HCT116 (cell line): ENCODE results near the gene ATP8B3. TPM values are rescaled to one million over a fixed set of nuclear protein-coding genes. Genes with fewer than 3 reads are reported as not detected.

Experiments
- ATAC-seq: fragments of 200-7000 bp; cut with Tn5 transposase; 2 replicates; pipeline ENCODE4 v1.9.1; 2020; ENCODE audit warnings: mild to moderate bottlenecking, moderate library complexity
- BruUV-seq: library from RNA; stranded (reverse); fragments of 400-500 nt; replicated peaks from 2 replicates; lab custom pipeline; 2021; lab: Mats Ljungman, UMichigan
- CTCF ChIA-PET: fragments of 300-600 bp; sonication (Branson Sonifier 250); formaldehyde crosslinking; loops from one replicate; lab custom pipeline; 2021; ENCODE audit warnings: antibody characterized with exemption; lab: Charles Lee
- POLR2A ChIA-PET: fragments of 300-600, 350-600 bp; sonication (Branson Sonifier 250); formaldehyde crosslinking; loops from one replicate; lab custom pipeline; 2021; ENCODE audit warnings: antibody characterized with exemption; lab: Charles Lee
- RAD21 ChIA-PET, 2 experiments: fragments of 300-600 bp; sonication (Branson Sonifier 250); formaldehyde crosslinking; loops; one replicate each; lab custom pipeline; 2023; ENCODE audit warnings: low total read pairs in 2 of 2; ENCODE audit not compliant: uncharacterized antibody in 2 of 2, unreplicated experiment in 2 of 2, low non-redundant PET in 1 of 2; lab: Charles Lee
- DNase-seq: peaks from one replicate; pipeline ENCODE4 v3.0.0-alpha.2; 2010; ENCODE audit warnings: low read depth, low spot score
- H2AFZ ChIP-seq: fragments of 200-600 bp; shearing (Covaris generic), sonication (generic); 2 replicates; pipeline ENCODE4 v1.6.1; 2017; ENCODE audit warnings: low read depth, mixed run types, mixed read lengths, antibody characterized with exemption, low read length; ENCODE audit not compliant: poor library complexity, severe bottlenecking
- H3K27ac ChIP-seq: 2 replicates; pipeline ENCODE4 v1.5.1; 2012; ENCODE audit warnings: low read depth, low read length
- H3K27me3 ChIP-seq: fragments of 200-600 bp; sonication (generic); 2 replicates; pipeline ENCODE4 v1.6.1; 2016; ENCODE audit warnings: mixed run types, low read length, mixed read lengths; ENCODE audit not compliant: insufficient read depth
- H3K36me3 ChIP-seq, 2 experiments: fragments of 200-500 bp in 1 of 2; fragments of 200-600 bp in 1 of 2; sonication (Bioruptor generic) in 1 of 2; sonication (generic) in 1 of 2; 2 replicates each; pipeline versions ENCODE4 v1.5.1 to v1.6.1; 2014 to 2016; ENCODE audit warnings: low read length in 2 of 2, inconsistent platforms in 1 of 2, mixed read lengths in 1 of 2, mixed run types in 1 of 2; ENCODE audit not compliant: insufficient read depth in 2 of 2, control insufficient read depth in 1 of 2
- H3K4me1 ChIP-seq, 2 experiments: fragments of 200-600 bp in 1 of 2; sonication (generic) in 1 of 2; 2 replicates each; pipeline versions ENCODE4 v1.5.1 to v1.6.1; 2012 to 2017; ENCODE audit warnings: low read length in 2 of 2, inconsistent platforms in 1 of 2, mild to moderate bottlenecking in 1 of 2, mixed read lengths in 1 of 2, mixed run types in 1 of 2, moderate library complexity in 1 of 2; ENCODE audit not compliant: insufficient read depth in 2 of 2, control insufficient read depth in 1 of 2
- H3K4me2 ChIP-seq: fragments of 200-600 bp; sonication (generic); 2 replicates; pipeline ENCODE4 v1.6.1; 2017; ENCODE audit warnings: mixed run types, low read length, mixed read lengths
- H3K4me3 ChIP-seq, 2 experiments: fragments of 200-600 bp in 1 of 2; sonication (generic) in 1 of 2; replicated peaks in 1 of 2; 2 replicates each; pipeline ENCODE4 v1.5.1; 2011 to 2016; ENCODE audit warnings: low read length in 2 of 2, control low read depth in 1 of 2, low read depth in 1 of 2, mild to moderate bottlenecking in 1 of 2, mixed read lengths in 1 of 2, mixed run types in 1 of 2
- H3K79me2 ChIP-seq: fragments of 200-600 bp; sonication (generic); 2 replicates; pipeline ENCODE4 v1.6.1; 2017; ENCODE audit warnings: mild to moderate bottlenecking, mixed run types, low read length, moderate library complexity, mixed read lengths; ENCODE audit not compliant: insufficient read depth
- H3K9ac ChIP-seq: fragments of 200-600 bp; sonication (generic); 2 replicates; pipeline ENCODE4 v1.6.1; 2016; ENCODE audit warnings: low read length, mixed read lengths
- H3K9me2 ChIP-seq: fragments of 200-600 bp; sonication (generic), shearing (Covaris generic); 2 replicates; pipeline ENCODE4 v1.6.1; 2017; ENCODE audit warnings: mixed run types, mild to moderate bottlenecking, moderate library complexity; ENCODE audit not compliant: insufficient read depth
- H3K9me3 ChIP-seq, 2 experiments: fragments of 200-500 bp in 1 of 2; fragments of 200-600 bp in 1 of 2; sonication (Bioruptor generic) in 1 of 2; sonication (generic) in 1 of 2; 2 replicates each; pipeline ENCODE4 v1.6.1; 2014 to 2017; ENCODE audit warnings: low read length in 2 of 2, mixed read lengths in 2 of 2, inconsistent platforms in 1 of 2, low read depth in 1 of 2, mild to moderate bottlenecking in 1 of 2, mixed run types in 1 of 2, moderate library complexity in 1 of 2; ENCODE audit not compliant: control insufficient read depth in 1 of 2, insufficient read depth in 1 of 2
- H4K20me1 ChIP-seq: fragments of 200-600 bp; sonication (generic), shearing (Covaris generic); 2 replicates; pipeline ENCODE4 v1.6.1; 2017; ENCODE audit warnings: mixed run types, mild to moderate bottlenecking, moderate library complexity; ENCODE audit not compliant: insufficient read depth
- CBX3 ChIP-seq: IDR thresholded peaks from 2 replicates; pipeline ENCODE4 v1.6.1; 2012; ENCODE audit warnings: low read depth
- CEBPB ChIP-seq: IDR thresholded peaks from 2 replicates; pipeline ENCODE4 v1.6.1; 2012; ENCODE audit warnings: low read depth
- CTCF ChIP-seq, 3 experiments: fragments of 200-600 bp in 1 of 3; sonication (generic) in 1 of 3; IDR thresholded peaks in 2 of 3; conservative IDR thresholded peaks in 1 of 3; 2 replicates each; pipeline ENCODE4 v1.5.1; 2012 to 2017; ENCODE audit warnings: low read depth in 2 of 3, low read length in 2 of 3, antibody characterized with exemption in 1 of 3, borderline replicate concordance in 1 of 3, control low read depth in 1 of 3, mild to moderate bottlenecking in 1 of 3, mixed read lengths in 1 of 3, mixed run types in 1 of 3, moderate library complexity in 1 of 3; ENCODE audit not compliant: insufficient read depth in 1 of 3
- EGR1 ChIP-seq: IDR thresholded peaks from 2 replicates; pipeline ENCODE4 v1.6.1; 2012; ENCODE audit warnings: low read depth
- EZH2 ChIP-seq: fragments of 200-600 bp; sonication (generic); IDR thresholded peaks from 2 replicates; pipeline ENCODE4 v1.6.1; 2017; ENCODE audit warnings: antibody characterized with exemption, mixed run types
- EZH2phosphoT487 ChIP-seq: fragments of 200-600 bp; IDR thresholded peaks from 2 replicates; pipeline ENCODE4 v1.6.1; 2018; ENCODE audit warnings: antibody characterized with exemption, borderline replicate concordance
- FOSL1 ChIP-seq: IDR thresholded peaks from 2 replicates; pipeline ENCODE4 v1.6.1; 2012; ENCODE audit warnings: low read depth
- JUND ChIP-seq: IDR thresholded peaks from 2 replicates; pipeline ENCODE4 v1.6.1; 2012
- POLR2A ChIP-seq: IDR thresholded peaks from 2 replicates; pipeline ENCODE4 v1.7.0; 2011; ENCODE audit warnings: borderline replicate concordance; ENCODE audit not compliant: insufficient read depth, insufficient read length; ENCODE audit errors: extremely low read depth
- POLR2AphosphoS5 ChIP-seq: IDR thresholded peaks from 2 replicates; pipeline ENCODE4 v1.6.1; 2011; ENCODE audit warnings: mild to moderate bottlenecking, low read depth, low read length, moderate library complexity
- RAD21 ChIP-seq: IDR thresholded peaks from 2 replicates; pipeline ENCODE4 v1.6.1; 2012; ENCODE audit warnings: low read depth, mild to moderate bottlenecking
- REST ChIP-seq: IDR thresholded peaks from 2 replicates; pipeline ENCODE4 v1.6.1; 2012; ENCODE audit warnings: low read depth
- SIN3A ChIP-seq: IDR thresholded peaks from 2 replicates; pipeline ENCODE4 v1.6.1; 2012; ENCODE audit warnings: low read depth
- SP1 ChIP-seq: IDR thresholded peaks from 2 replicates; pipeline ENCODE4 v1.6.1; 2012; ENCODE audit warnings: low read depth
- SRF ChIP-seq: IDR thresholded peaks from 2 replicates; pipeline ENCODE4 v1.6.1; 2012; ENCODE audit warnings: low read depth
- TCF7L2 ChIP-seq: IDR thresholded peaks from 2 replicates; pipeline ENCODE4 v1.7.0; 2011; ENCODE audit warnings: borderline replicate concordance, inconsistent platforms; ENCODE audit not compliant: insufficient read depth, insufficient read length; ENCODE audit errors: extremely low read depth
- YY1 ChIP-seq: IDR thresholded peaks from 2 replicates; pipeline ENCODE4 v1.6.1; 2011; ENCODE audit warnings: low read length, low read depth, moderate library complexity, mild to moderate bottlenecking; ENCODE audit not compliant: insufficient replicate concordance; ENCODE audit errors: extremely low read depth
- ZFX ChIP-seq: fragments of 450-650 bp; IDR thresholded peaks from 2 replicates; pipeline ENCODE4 v1.6.1; 2017
- ZNF274 ChIP-seq: fragments of 200-500 bp; sonication (Bioruptor generic); IDR thresholded peaks from 2 replicates; pipeline ENCODE4 v1.6.1; 2014; ENCODE audit warnings: mild to moderate bottlenecking, low read depth, low read length, inconsistent platforms
- intact Hi-C: fragments of 100-400 bp; cut with micrococcal nuclease; formaldehyde crosslinking; loops from 2 replicates; pipeline ENCODE4 v1.10.0; 2022
- total RNA-seq: library from RNA; stranded (reverse); gene quantifications from one replicate; pipeline ENCODE4 v1.2.1, GENCODE V29; 2021; ENCODE audit not compliant: unreplicated experiment
- TF ChIP-seq, protein P1 (sequence below): IDR thresholded peaks from 2 replicates; pipeline ENCODE4 v1.6.1; 2012

Gene ATP8B3
- total RNA-seq, 1 experiment from 2014 or later = 17.0 TPM

DNA sequence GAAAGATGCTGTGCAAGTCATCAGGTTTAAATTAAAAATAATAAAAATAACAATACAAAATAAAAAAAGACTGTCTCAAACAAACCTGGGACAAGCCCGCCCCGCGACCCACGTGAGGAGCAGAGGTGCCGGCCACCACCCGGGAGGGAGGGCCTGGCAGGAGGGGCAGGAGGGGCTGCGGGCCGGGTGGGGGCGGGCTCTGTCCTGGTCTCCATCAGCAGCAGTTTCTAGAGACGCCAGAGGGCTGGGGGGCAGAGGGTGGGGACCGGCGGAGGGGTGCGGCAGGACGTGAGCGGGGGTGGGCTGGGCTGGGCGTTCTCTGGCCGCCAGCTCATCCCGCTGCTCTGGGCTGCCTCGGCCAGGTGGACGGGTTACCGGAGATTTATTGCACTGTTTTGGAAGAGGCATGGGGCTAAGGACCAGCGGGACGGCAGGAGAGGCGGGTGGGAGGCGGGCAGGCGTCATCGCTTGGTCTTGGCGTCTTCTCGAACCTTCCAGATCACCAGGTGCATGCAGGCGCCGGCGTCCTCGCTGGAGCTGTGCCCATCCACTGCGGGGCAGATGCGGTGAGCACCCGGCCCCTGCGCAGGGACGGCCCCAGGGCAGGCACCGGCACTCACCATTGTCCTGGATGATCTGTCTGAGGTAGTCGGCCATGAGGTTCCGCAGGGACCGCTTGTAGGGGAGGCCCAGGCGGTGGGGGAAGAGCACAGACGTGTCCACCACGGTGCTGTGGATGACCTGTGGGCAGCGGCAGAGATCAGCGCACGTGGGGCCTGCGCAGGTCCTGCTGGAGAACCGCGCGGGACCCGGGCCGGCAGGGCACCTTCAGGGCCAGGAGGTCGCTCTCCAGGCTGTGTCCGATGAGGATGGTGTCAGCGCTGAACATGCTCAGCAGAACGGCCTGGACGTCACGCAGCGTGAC lies 3.8 kb upstream of the ATP8B3 start:
- BruUV-seq = no TSS peak
- POLR2A ChIA-PET = no interaction called here

More for the DNA sequence above, 3.8 kb upstream of the ATP8B3 start:
- ChIA-PET CTCF (no interaction called here), RAD21 (no interaction called here)
- Histone ChIP-seq H4K20me1 (no peaks in the 10 kb centered on the region), H3K4me3 (no peak overlapping the region), H3K36me3 (peaks cover 12 to 22% of the 10 kb centered on the region in 2 experiments), H3K79me2 (no peaks in the 10 kb centered on the region), H3K9me3 (no peaks in the 10 kb centered on the region), H3K4me2 (no peak overlapping the region), H3K9ac (no peak overlapping the region), H3K27ac (no peak overlapping the region), H3K27me3 (no peaks in the 10 kb centered on the region), H3K4me1 (peaks cover 14 to 28% of the 10 kb centered on the region in 2 experiments), H2AFZ (no peak overlapping the region), H3K9me2 (no peaks in the 10 kb centered on the region)
- no peak for ATAC-seq
- no peak for DNase-seq
- intact Hi-C loops = loop anchor here (10.0 kb wide), 1 partner anchor 211 kb away; the partner anchor contains the start of gene UQCR11
- no peak for TF ChIP-seq CBX3
- TF ChIP-seq SRF = no peak
- no peak for TF ChIP-seq REST
- no peak for TF ChIP-seq RAD21
- no peak for TF ChIP-seq POLR2AphosphoS5
- TF ChIP-seq, protein P1, sequence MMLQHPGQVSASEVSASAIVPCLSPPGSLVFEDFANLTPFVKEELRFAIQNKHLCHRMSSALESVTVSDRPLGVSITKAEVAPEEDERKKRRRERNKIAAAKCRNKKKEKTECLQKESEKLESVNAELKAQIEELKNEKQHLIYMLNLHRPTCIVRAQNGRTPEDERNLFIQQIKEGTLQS = no peak
- TF ChIP-seq EZH2 = no peak
- TF ChIP-seq YY1 = no peak
- no peak for TF ChIP-seq CEBPB
- no peak for TF ChIP-seq EGR1
- TF ChIP-seq SIN3A = no peak
- no peak for TF ChIP-seq ZFX
- no peak for TF ChIP-seq POLR2A
- TF ChIP-seq SP1 = no peak
- TF ChIP-seq ZNF274 = no peak
- TF ChIP-seq CTCF (IDR thresholded peaks at IDR 0.05 in 2 of 3, conservative IDR thresholded peaks at IDR 0.05 in 1 of 3; ENCODE audit: borderline replicate concordance in 1 of 3, insufficient read depth in 1 of 3, low read depth in 2 of 3, low read length in 2 of 3) = no peak
- TF ChIP-seq FOSL1 = no peak
- TF ChIP-seq TCF7L2 = no peak
- no peak for TF ChIP-seq JUND
- TF ChIP-seq EZH2phosphoT487 = no peak
